GM12891 (cell line): ENCODE measurements around the gene NHSL2.

Experiments used
- DNase-seq: peaks from one replicate; pipeline ENCODE4 v3.0.0; 2011; ENCODE audit warnings: low spot score; ENCODE audit not compliant: insufficient read length
- FAIRE-seq: peaks from 2 replicates; lab custom pipeline; 2011; peaks lifted over from hg19 to GRCh38; lab: Jason Lieb, UNC
- PAX5 ChIP-seq: IDR thresholded peaks from 2 replicates; pipeline ENCODE4 v1.6.1; 2011; ENCODE audit warnings: low read length, moderate library complexity, mild to moderate bottlenecking; ENCODE audit not compliant: insufficient read depth, severe bottlenecking
- POLR2A ChIP-seq: IDR thresholded peaks from 2 replicates; pipeline ENCODE4 v1.6.1; 2011; ENCODE audit warnings: low read depth, low read length, control low read depth
- POLR2AphosphoS5 ChIP-seq: IDR thresholded peaks from 2 replicates; pipeline ENCODE4 v1.6.1; 2011; ENCODE audit warnings: low read depth, low read length, control low read depth
- POU2F2 ChIP-seq: IDR thresholded peaks from 2 replicates; pipeline ENCODE4 v1.6.1; 2011; ENCODE audit warnings: low read depth, mild to moderate bottlenecking, control low read depth, low read length, moderate library complexity
- SPI1 ChIP-seq: IDR thresholded peaks from 2 replicates; pipeline ENCODE4 v1.6.1; 2011; ENCODE audit warnings: low read depth, low read length, control low read depth
- TAF1 ChIP-seq: IDR thresholded peaks from 2 replicates; pipeline ENCODE4 v1.6.1; 2011; ENCODE audit warnings: low read depth, low read length, control low read depth

The NHSL2 gene

GRCh38 chrX:72045552-72046277, 135.1 kb downstream of the NHSL2 start:
- TF ChIP-seq POLR2AphosphoS5 (no peak), POLR2A (no peak), SPI1 (no peak), TAF1 (no peak), PAX5 (no peak), POU2F2 (no peak)
- FAIRE-seq (no peak), DNase-seq (no peak)

GRCh38 chrX:72046447-72046846, 135.8 kb downstream of the NHSL2 start:
- TF ChIP-seq POLR2A (no peak), POLR2AphosphoS5 (no peak), POU2F2 (no peak), PAX5 (no peak), TAF1 (no peak), SPI1 (no peak)
- no peak for FAIRE-seq
- DNase-seq, result no peak

- no peak for TF ChIP-seq POU2F2
- TF ChIP-seq POLR2A, result no peak
- no peak for TF ChIP-seq SPI1
- no peak for TF ChIP-seq POLR2AphosphoS5
- no peak for TF ChIP-seq PAX5
- no peak for TF ChIP-seq TAF1
- DNase-seq (no peak), FAIRE-seq (no peak)
These were observed 138.1 kb downstream of the NHSL2 start for GRCh38 chrX:72048510-72049455.

- no peak for FAIRE-seq
- no peak for DNase-seq
These were observed 139.4 kb downstream of the NHSL2 start for GRCh38 chrX:72050011-72050410.

GRCh38 chrX:72051589-72051988, 140.9 kb downstream of the NHSL2 start:
- TF ChIP-seq SPI1 (no peak), PAX5 (no peak), POLR2A (no peak)
- no peak for FAIRE-seq
- DNase-seq, result no peak

More at GRCh38 chrX:72050011-72050410, 139.4 kb downstream of the NHSL2 start:
- TF ChIP-seq POLR2AphosphoS5 (no peak), POU2F2 (no peak), SPI1 (no peak), TAF1 (no peak), PAX5 (no peak), POLR2A (no peak)

GRCh38 chrX:72052415-72053090, 141.9 kb downstream of the NHSL2 start:
- FAIRE-seq, result no peak
- TF ChIP-seq POLR2A (no peak), PAX5 (no peak), TAF1 (no peak), POLR2AphosphoS5 (no peak), POU2F2 (no peak), SPI1 (no peak)
- DNase-seq, result no peak

GRCh38 chrX:72053508-72053907, 142.9 kb downstream of the NHSL2 start:
- FAIRE-seq, result no peak
- TF ChIP-seq TAF1 (no peak), PAX5 (no peak), SPI1 (no peak)

GRCh38 chrX:72054779-72055489, 144.3 kb downstream of the NHSL2 start:
- FAIRE-seq, result no peak
- TF ChIP-seq TAF1 (no peak), POLR2AphosphoS5 (no peak), SPI1 (no peak), POU2F2 (no peak), POLR2A (no peak), PAX5 (no peak)
- no peak for DNase-seq

More at GRCh38 chrX:72053508-72053907, 142.9 kb downstream of the NHSL2 start:
- no peak for DNase-seq
